ENCODE measurements around the gene ATXN7L3B.

- TF ChIP-seq MAFK (IDR thresholded peaks at IDR 0.05; ENCODE audit: low read depth, low read length) (no peak), RFX5 (IDR thresholded peaks at IDR 0.05; ENCODE audit: low read depth, low read length) (no peak), ELK1 (IDR thresholded peaks at IDR 0.05; ENCODE audit: borderline replicate concordance, low read depth, low read length) (no peak), CTCF (conservative IDR thresholded peaks at IDR 0.05; ENCODE audit: low read depth, low read length) (no peak), RAD21 (IDR thresholded peaks at IDR 0.05; ENCODE audit: low read length) (no peak), POLR2A (IDR thresholded peaks at IDR 0.05; ENCODE audit: low read depth, low read length) (no peak), CEBPB (IDR thresholded peaks at IDR 0.05; ENCODE audit: low read depth, low read length) (no peak), CHD1 (IDR thresholded peaks at IDR 0.05; ENCODE audit: low read depth, low read length) (no peak), RCOR1 (IDR thresholded peaks at IDR 0.05; ENCODE audit: insufficient replicate concordance, low read length) (no peak), FOS (IDR thresholded peaks at IDR 0.05; ENCODE audit: low read depth, low read length) (no peak)
These were observed 47.1 kb upstream of the ATXN7L3B start for GRCh38 chr12:74490390-74491064.
